ENCODE results near the gene VPS36. TPM values are rescaled to one million over a fixed set of nuclear protein-coding genes. Genes with fewer than 3 reads are reported as not detected.
"Not testable (repeated sequence)": the region's sequence is repeated elsewhere in the genome, so short reads cannot be mapped to it uniquely, and the experiment has no call there.

The VPS36 gene
- total and polyA plus RNA-seq, 4 donors, result 10.1 to 34.6 (median 26.2) TPM

DNA sequence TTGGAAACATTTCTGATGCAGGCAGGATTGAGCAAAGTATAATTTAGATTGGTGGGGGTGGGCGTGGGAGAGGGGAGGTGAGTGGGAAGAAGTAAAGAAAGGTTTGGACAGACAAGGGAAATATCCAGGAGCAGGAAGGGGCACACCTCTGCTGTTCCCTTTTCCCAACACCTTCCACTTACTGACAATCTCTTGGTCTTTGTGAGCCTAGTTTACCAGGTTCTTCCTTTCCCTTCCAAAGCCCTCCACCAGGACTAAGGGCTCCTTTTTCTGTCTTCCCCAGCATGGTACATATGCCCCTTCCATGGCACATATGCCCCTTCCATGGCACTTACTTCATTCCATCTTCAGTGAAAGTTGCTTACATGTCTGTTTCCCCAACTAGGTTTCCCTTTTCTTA, 38.3 kb downstream of the VPS36 start:
- no peak overlapping the region for H3K9ac ChIP-seq (ENCODE audit: low read depth in 1 of 2, low read length in 2 of 2)
- WGBS, result 90% methylated on average over 1 of the region's 1 CpG
- TF ChIP-seq MAX (IDR thresholded peaks at IDR 0.05), result peak; percentile 4
- TF ChIP-seq RAD21 (IDR thresholded peaks at IDR 0.05), result no peak
- TF ChIP-seq CTCF (IDR thresholded peaks at IDR 0.05; ENCODE audit: low read depth, low read length, missing input control), result no peak
- TF ChIP-seq HNF4A (conservative IDR thresholded peaks at IDR 0.05), result no peak
- TF ChIP-seq, protein P1, sequence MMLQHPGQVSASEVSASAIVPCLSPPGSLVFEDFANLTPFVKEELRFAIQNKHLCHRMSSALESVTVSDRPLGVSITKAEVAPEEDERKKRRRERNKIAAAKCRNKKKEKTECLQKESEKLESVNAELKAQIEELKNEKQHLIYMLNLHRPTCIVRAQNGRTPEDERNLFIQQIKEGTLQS (IDR thresholded peaks at IDR 0.05), result no peak
- TF ChIP-seq GABPA (IDR thresholded peaks at IDR 0.05 in 1 of 2, conservative IDR thresholded peaks at IDR 0.05 in 1 of 2), result no peak
- TF ChIP-seq FOXA1 (IDR thresholded peaks at IDR 0.05), result no peak
- TF ChIP-seq RXRA (IDR thresholded peaks at IDR 0.05), result no peak
- no peak for TF ChIP-seq JUND (IDR thresholded peaks at IDR 0.05)
- peaks cover 5 to 36% (median 26%) of the 10 kb centered on the region in 4 donors for H3K36me3 ChIP-seq (ENCODE audit: control insufficient read depth in 4 of 4, insufficient read depth in 3 of 4, low read depth in 1 of 4, low read length in 3 of 4)
- no peak for DNase-seq (ENCODE audit: low spot score)
- H3K4me3 ChIP-seq (ENCODE audit: low read depth in 1 of 3, low read length in 3 of 3), result no peak overlapping the region
- no peaks in the 10 kb centered on the region for H3K9me3 ChIP-seq (ENCODE audit: control insufficient read depth in 4 of 4, low read length in 3 of 4)
- no peak overlapping the region for H3K27ac ChIP-seq (ENCODE audit: low read depth in 1 of 2, low read length in 2 of 2)
- H3K27me3 ChIP-seq (ENCODE audit: control insufficient read depth in 4 of 4, insufficient read depth in 4 of 4, low read length in 3 of 4), result no peaks in the 10 kb centered on the region
- peaks cover 0 to 3% (median 0%) of the 10 kb centered on the region in 4 donors for H3K4me1 ChIP-seq (ENCODE audit: control insufficient read depth in 4 of 4, insufficient read depth in 4 of 4, low read length in 3 of 4)

- Histone ChIP-seq H3K9me3 (ENCODE audit: control insufficient read depth in 4 of 4, low read length in 3 of 4) (no peaks in the 10 kb centered on the region), H3K27me3 (ENCODE audit: control insufficient read depth in 4 of 4, insufficient read depth in 4 of 4, low read length in 3 of 4) (no peaks in the 10 kb centered on the region), H3K4me1 (ENCODE audit: control insufficient read depth in 4 of 4, insufficient read depth in 4 of 4, low read length in 3 of 4) (peaks cover 0 to 3% (median 0%) of the 10 kb centered on the region in 4 donors), H3K27ac (ENCODE audit: low read depth in 1 of 2, low read length in 2 of 2) (no peak overlapping the region), H3K36me3 (ENCODE audit: control insufficient read depth in 4 of 4, insufficient read depth in 3 of 4, low read depth in 1 of 4, low read length in 3 of 4) (peaks cover 5 to 33% (median 22%) of the 10 kb centered on the region in 4 donors), H3K9ac (ENCODE audit: low read depth in 1 of 2, low read length in 2 of 2) (no peak overlapping the region), H3K4me3 (ENCODE audit: low read depth in 1 of 3, low read length in 3 of 3) (no peak overlapping the region)
- WGBS, result 59% methylated on average over 4 of the region's 4 CpGs
- no peak for TF ChIP-seq GABPA (IDR thresholded peaks at IDR 0.05 in 1 of 2, conservative IDR thresholded peaks at IDR 0.05 in 1 of 2)
- TF ChIP-seq YY1 (IDR thresholded peaks at IDR 0.05), result no peak
- peak in 1 of 2 donors; percentile 59 for TF ChIP-seq HNF4A (conservative IDR thresholded peaks at IDR 0.05)
- TF ChIP-seq REST (IDR thresholded peaks at IDR 0.05), result no peak
- peak; percentile 35 for TF ChIP-seq MAX (IDR thresholded peaks at IDR 0.05)
- TF ChIP-seq EGR1 (IDR thresholded peaks at IDR 0.05; ENCODE audit: low read depth in 2 of 2), result no peak
- peak in 1 of 2 donors; percentile 69 for TF ChIP-seq RXRA (IDR thresholded peaks at IDR 0.05)
- TF ChIP-seq JUND (IDR thresholded peaks at IDR 0.05), result peak in 1 of 2 donors; percentile 65
- peak; percentile 38 for TF ChIP-seq SP1 (IDR thresholded peaks at IDR 0.05)
- TF ChIP-seq RAD21 (IDR thresholded peaks at IDR 0.05), result no peak
- DNase-seq (ENCODE audit: low spot score), result no peak
Measured at GRCh38 chr13:52411629-52412028, 38.8 kb downstream of the VPS36 start.

- not testable (repeated sequence) for H3K9ac ChIP-seq (ENCODE audit: low read depth in 1 of 2, low read length in 2 of 2); DNase-seq (ENCODE audit: low spot score); H3K4me3 ChIP-seq (ENCODE audit: low read depth in 1 of 3, low read length in 3 of 3); H3K9me3 ChIP-seq (ENCODE audit: control insufficient read depth in 4 of 4, low read length in 3 of 4); H3K27ac ChIP-seq (ENCODE audit: low read depth in 1 of 2, low read length in 2 of 2); H3K27me3 ChIP-seq (ENCODE audit: control insufficient read depth in 4 of 4, insufficient read depth in 4 of 4, low read length in 3 of 4); H3K36me3 ChIP-seq (ENCODE audit: control insufficient read depth in 4 of 4, insufficient read depth in 3 of 4, low read depth in 1 of 4, low read length in 3 of 4)
- 98% methylated on average over 33 of the region's 33 CpGs for WGBS
- peaks cover 5 to 13% (median 10%) of the 10 kb centered on the region in 4 donors for H3K4me1 ChIP-seq (ENCODE audit: control insufficient read depth in 4 of 4, insufficient read depth in 4 of 4, low read length in 3 of 4)
Measured at GRCh38 chr13:52408071-52408658, 42.3 kb downstream of the VPS36 start.

GRCh38 chr13:52407436-52407835, 43.0 kb downstream of the VPS36 start:
- not testable (repeated sequence) for H3K36me3 ChIP-seq (ENCODE audit: control insufficient read depth in 4 of 4, insufficient read depth in 3 of 4, low read depth in 1 of 4, low read length in 3 of 4); H3K9ac ChIP-seq (ENCODE audit: low read depth in 1 of 2, low read length in 2 of 2); DNase-seq (ENCODE audit: low spot score); H3K9me3 ChIP-seq (ENCODE audit: control insufficient read depth in 4 of 4, low read length in 3 of 4); H3K4me3 ChIP-seq (ENCODE audit: low read depth in 1 of 3, low read length in 3 of 3); H3K27me3 ChIP-seq (ENCODE audit: control insufficient read depth in 4 of 4, insufficient read depth in 4 of 4, low read length in 3 of 4); H3K27ac ChIP-seq (ENCODE audit: low read depth in 1 of 2, low read length in 2 of 2)
- WGBS, result 97% methylated on average over 12 of the region's 12 CpGs
- H3K4me1 ChIP-seq (ENCODE audit: control insufficient read depth in 4 of 4, insufficient read depth in 4 of 4, low read length in 3 of 4), result peaks cover 5 to 13% (median 10%) of the 10 kb centered on the region in 4 donors
